HepG2 (cell line): ENCODE results near the gene INAFM2. TPM values are rescaled to one million over a fixed set of nuclear protein-coding genes. Genes with fewer than 3 reads are reported as not detected.

Experiments used
- EED ChIP-seq: sonication (generic); formaldehyde crosslinking; IDR thresholded peaks from 2 replicates; pipeline ENCODE4 v1.5.0; 2020; ENCODE audit warnings: mild to moderate bottlenecking, missing genetic modification reagents
- HOXA7 ChIP-seq: sonication (generic); formaldehyde crosslinking; IDR thresholded peaks from 2 replicates; pipeline ENCODE4 v1.8.1; 2022; ENCODE audit warnings: mild to moderate bottlenecking, missing genetic modification reagents, moderate library complexity
- ISL2 ChIP-seq: sonication (generic); formaldehyde crosslinking; IDR thresholded peaks from 2 replicates; pipeline ENCODE4 v1.5.0; 2020; ENCODE audit warnings: missing genetic modification reagents
- KDM4B ChIP-seq: sonication (generic); formaldehyde crosslinking; IDR thresholded peaks from 2 replicates; pipeline ENCODE4 v1.4.0; 2020; ENCODE audit warnings: missing genetic modification reagents
- NPAS2 ChIP-seq: sonication (generic); formaldehyde crosslinking; IDR thresholded peaks from 2 replicates; pipeline ENCODE4 v1.8.0; 2022; ENCODE audit warnings: mild to moderate bottlenecking, missing genetic modification reagents, borderline replicate concordance
- PCBP1 ChIP-seq: fragments of 200-400 bp; formaldehyde crosslinking; IDR thresholded peaks from 2 replicates; pipeline ENCODE4 v1.6.1; 2017; ENCODE audit warnings: mild to moderate bottlenecking, low read depth, low read length, borderline replicate concordance
- PTBP1 ChIP-seq: fragments of 200-400 bp; formaldehyde crosslinking; IDR thresholded peaks from 2 replicates; pipeline ENCODE4 v1.6.1; 2018; ENCODE audit warnings: low read length, low read depth; ENCODE audit not compliant: poor library complexity, severe bottlenecking
- RELA ChIP-seq: sonication (generic); formaldehyde crosslinking; IDR thresholded peaks from 2 replicates; pipeline ENCODE4 v1.4.0; 2020; ENCODE audit warnings: missing genetic modification reagents
- RNF219 ChIP-seq: sonication (generic); formaldehyde crosslinking; IDR thresholded peaks from 2 replicates; pipeline ENCODE4 v1.5.0; 2020; ENCODE audit warnings: mild to moderate bottlenecking, missing genetic modification reagents
- SMARCE1 ChIP-seq: fragments of 450-650 bp; IDR thresholded peaks from 2 replicates; pipeline ENCODE4 v1.6.1; 2017; ENCODE audit warnings: borderline replicate concordance
- TMF1 ChIP-seq: sonication (generic); formaldehyde crosslinking; IDR thresholded peaks from 2 replicates; pipeline ENCODE4 v1.8.1; 2022; ENCODE audit warnings: low read depth, missing genetic modification reagents
- TOPORS ChIP-seq: sonication (generic); formaldehyde crosslinking; IDR thresholded peaks from 2 replicates; pipeline ENCODE4 v1.8.0; 2023; ENCODE audit warnings: mild to moderate bottlenecking, missing genetic modification reagents
- ZBTB8A ChIP-seq: sonication (generic); formaldehyde crosslinking; IDR thresholded peaks from 2 replicates; pipeline ENCODE4 v1.4.0; 2020; ENCODE audit warnings: mild to moderate bottlenecking, low read depth, missing genetic modification reagents, borderline replicate concordance
- ZC3H4 ChIP-seq: sonication (generic); formaldehyde crosslinking; IDR thresholded peaks from 2 replicates; pipeline ENCODE4 v1.4.0; 2020; ENCODE audit warnings: missing genetic modification reagents, borderline replicate concordance
- ZNF326 ChIP-seq: sonication (generic); formaldehyde crosslinking; IDR thresholded peaks from 2 replicates; pipeline ENCODE4 v1.4.0; 2020; ENCODE audit warnings: missing genetic modification reagents, borderline replicate concordance
- ZNF484 ChIP-seq: sonication (generic); formaldehyde crosslinking; IDR thresholded peaks from 2 replicates; pipeline ENCODE4 v1.5.1; 2020; ENCODE audit warnings: mild to moderate bottlenecking, low read depth, missing genetic modification reagents, borderline replicate concordance
- ZNF549 ChIP-seq: sonication (generic); formaldehyde crosslinking; IDR thresholded peaks from 2 replicates; pipeline ENCODE4 v1.5.0; 2020; ENCODE audit warnings: missing genetic modification reagents
- polyA plus RNA-seq, 8 experiments: library from polyadenylated mRNA; depleted of rRNA in 3 of 8; stranded (reverse) in 7 of 8; unstranded in 1 of 8; fragments of >200 nt; fragmentation: Illumina TruSeq in 4 of 8; extraction: Trizol in 4 of 8; gene quantifications; 2 replicates each; pipeline versions ENCODE4 v1.2.1 to v1.2.3, GENCODE V29; 2011 to 2016; ENCODE audit warnings: low read depth in 4 of 8, missing spikeins in 1 of 8, mixed read lengths in 1 of 8; ENCODE audit not compliant: insufficient read depth in 1 of 8
- total RNA-seq, 5 experiments: library from RNA; depleted of rRNA; stranded (reverse); fragments of >200 nt; fragmentation: Illumina TruSeq; extraction: Trizol; gene quantifications; 2 replicates each; pipeline ENCODE4 v1.2.3, GENCODE V29; 2016; ENCODE audit warnings: low read depth in 1 of 5
- TF ChIP-seq, protein P1 (sequence below): sonication (generic); formaldehyde crosslinking; IDR thresholded peaks from 2 replicates; pipeline ENCODE4 v1.8.1; 2023; ENCODE audit warnings: mild to moderate bottlenecking, missing genetic modification reagents
- TF ChIP-seq, protein P2 (sequence below): sonication (generic); formaldehyde crosslinking; conservative IDR thresholded peaks from 2 replicates; pipeline ENCODE4 v1.5.0; 2020; ENCODE audit warnings: missing genetic modification reagents
- TF ChIP-seq, protein P3 (sequence below): sonication (generic); formaldehyde crosslinking; IDR thresholded peaks from 2 replicates; pipeline ENCODE4 v1.5.1; 2020; ENCODE audit warnings: missing genetic modification reagents, mild to moderate bottlenecking, borderline replicate concordance
- TF ChIP-seq, protein P4 (sequence below): sonication (generic); formaldehyde crosslinking; IDR thresholded peaks from 2 replicates; pipeline ENCODE4 v1.8.0; 2022; ENCODE audit warnings: mild to moderate bottlenecking, missing genetic modification reagents, borderline replicate concordance

The INAFM2 gene
- total and polyA plus RNA-seq, 2 of the 13 experiments (the other 11 are each of a cell fraction or from before 2014, with no cell fraction given), result 5.5 to 6.5 TPM

DNA sequence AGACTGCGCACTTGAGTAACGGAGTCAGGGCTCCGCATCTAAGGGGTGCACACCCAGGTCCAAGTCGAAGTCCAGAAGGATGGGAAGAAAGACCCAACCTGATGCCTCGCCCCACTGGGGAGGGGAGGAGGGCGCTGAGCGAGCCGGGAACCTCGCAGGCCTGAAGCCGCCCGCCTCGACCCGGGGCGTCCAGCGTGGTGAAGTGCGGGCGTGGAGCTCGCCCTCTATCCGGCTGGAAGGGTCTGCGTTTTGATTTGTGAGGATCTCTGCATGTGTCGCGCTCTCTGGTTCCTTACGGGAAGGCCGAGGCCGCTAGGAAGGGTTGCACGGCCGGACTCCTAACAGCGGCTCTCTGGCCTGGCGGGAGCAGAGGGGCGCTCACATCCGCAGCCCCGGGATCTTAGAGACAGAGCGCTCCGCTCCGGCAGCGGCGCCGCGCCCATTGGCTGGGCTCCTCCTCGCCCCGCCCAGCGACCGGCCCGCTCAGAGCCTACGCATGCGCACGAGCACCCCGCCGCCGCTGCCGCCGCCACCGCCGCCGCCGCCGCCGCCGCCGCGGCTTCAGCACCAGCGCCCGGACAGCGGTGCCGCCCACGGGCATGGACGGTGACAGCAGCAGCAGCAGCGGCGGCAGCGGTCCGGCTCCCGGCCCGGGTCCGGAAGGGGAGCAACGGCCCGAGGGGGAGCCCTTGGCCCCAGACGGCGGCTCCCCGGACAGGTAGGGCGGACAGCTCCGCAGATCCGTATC, 34.4 kb downstream of the INAFM2 start, which contains the start of gene DISP2 (continued):
- TF ChIP-seq HOXA7 (CRISPR knock-in tag) (no peak), ZBTB8A (no peak), PTBP1 (no peak), NPAS2 (CRISPR knock-in tag) (no peak), SMARCE1 (no peak), RELA (no peak), RNF219 (CRISPR knock-in tag) (no peak), TMF1 (CRISPR knock-in tag) (no peak; the same call in 1 of the 2 replicates), ZNF326 (CRISPR knock-in tag) (no peak), TOPORS (no peak), ZNF549 (CRISPR knock-in tag) (no peak), KDM4B (CRISPR knock-in tag) (no peak), PCBP1 (no peak), ISL2 (CRISPR knock-in tag) (no peak), ZNF484 (no peak), ZC3H4 (CRISPR knock-in tag) (no peak), EED (CRISPR knock-in tag) (0 out of 2 replicates have a peak, but pooled peaks have one; percentile 28)
- TF ChIP-seq, protein P1, sequence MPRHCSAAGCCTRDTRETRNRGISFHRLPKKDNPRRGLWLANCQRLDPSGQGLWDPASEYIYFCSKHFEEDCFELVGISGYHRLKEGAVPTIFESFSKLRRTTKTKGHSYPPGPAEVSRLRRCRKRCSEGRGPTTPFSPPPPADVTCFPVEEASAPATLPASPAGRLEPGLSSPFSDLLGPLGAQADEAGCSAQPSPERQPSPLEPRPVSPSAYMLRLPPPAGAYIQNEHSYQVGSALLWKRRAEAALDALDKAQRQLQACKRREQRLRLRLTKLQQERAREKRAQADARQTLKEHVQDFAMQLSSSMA (CRISPR knock-in tag), result no peak
- TF ChIP-seq, protein P2, sequence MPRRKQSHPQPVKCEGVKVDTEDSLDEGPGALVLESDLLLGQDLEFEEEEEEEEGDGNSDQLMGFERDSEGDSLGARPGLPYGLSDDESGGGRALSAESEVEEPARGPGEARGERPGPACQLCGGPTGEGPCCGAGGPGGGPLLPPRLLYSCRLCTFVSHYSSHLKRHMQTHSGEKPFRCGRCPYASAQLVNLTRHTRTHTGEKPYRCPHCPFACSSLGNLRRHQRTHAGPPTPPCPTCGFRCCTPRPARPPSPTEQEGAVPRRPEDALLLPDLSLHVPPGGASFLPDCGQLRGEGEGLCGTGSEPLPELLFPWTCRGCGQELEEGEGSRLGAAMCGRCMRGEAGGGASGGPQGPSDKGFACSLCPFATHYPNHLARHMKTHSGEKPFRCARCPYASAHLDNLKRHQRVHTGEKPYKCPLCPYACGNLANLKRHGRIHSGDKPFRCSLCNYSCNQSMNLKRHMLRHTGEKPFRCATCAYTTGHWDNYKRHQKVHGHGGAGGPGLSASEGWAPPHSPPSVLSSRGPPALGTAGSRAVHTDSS (CRISPR knock-in tag), result no peak
- TF ChIP-seq, protein P3, sequence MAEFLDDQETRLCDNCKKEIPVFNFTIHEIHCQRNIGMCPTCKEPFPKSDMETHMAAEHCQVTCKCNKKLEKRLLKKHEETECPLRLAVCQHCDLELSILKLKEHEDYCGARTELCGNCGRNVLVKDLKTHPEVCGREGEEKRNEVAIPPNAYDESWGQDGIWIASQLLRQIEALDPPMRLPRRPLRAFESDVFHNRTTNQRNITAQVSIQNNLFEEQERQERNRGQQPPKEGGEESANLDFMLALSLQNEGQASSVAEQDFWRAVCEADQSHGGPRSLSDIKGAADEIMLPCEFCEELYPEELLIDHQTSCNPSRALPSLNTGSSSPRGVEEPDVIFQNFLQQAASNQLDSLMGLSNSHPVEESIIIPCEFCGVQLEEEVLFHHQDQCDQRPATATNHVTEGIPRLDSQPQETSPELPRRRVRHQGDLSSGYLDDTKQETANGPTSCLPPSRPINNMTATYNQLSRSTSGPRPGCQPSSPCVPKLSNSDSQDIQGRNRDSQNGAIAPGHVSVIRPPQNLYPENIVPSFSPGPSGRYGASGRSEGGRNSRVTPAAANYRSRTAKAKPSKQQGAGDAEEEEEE (CRISPR knock-in tag), result no peak
- TF ChIP-seq, protein P4, sequence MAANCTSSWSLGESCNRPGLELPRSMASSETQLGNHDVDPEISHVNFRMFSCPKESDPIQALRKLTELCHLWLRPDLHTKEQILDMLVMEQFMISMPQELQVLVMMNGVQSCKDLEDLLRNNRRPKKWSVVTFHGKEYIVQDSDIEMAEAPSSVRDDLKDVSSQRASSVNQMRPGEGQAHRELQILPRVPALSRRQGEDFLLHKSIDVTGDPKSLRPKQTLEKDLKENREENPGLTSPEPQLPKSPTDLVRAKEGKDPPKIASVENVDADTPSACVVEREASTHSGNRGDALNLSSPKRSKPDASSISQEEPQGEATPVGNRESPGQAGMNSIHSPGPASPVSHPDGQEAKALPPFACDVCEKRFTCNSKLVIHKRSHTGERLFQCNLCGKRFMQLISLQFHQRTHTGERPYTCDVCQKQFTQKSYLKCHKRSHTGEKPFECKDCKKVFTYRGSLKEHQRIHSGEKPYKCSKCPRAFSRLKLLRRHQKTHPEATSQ (CRISPR knock-in tag), result no peak
